HFFc6 (cell line): ENCODE results near the gene MAMSTR. TPM values are rescaled to one million over a fixed set of nuclear protein-coding genes. Genes with fewer than 3 reads are reported as not detected.
"Not testable (repeated sequence)": the region's sequence is repeated elsewhere in the genome, so short reads cannot be mapped to it uniquely, and the experiment has no call there.

Experiments
- DNase-seq: peaks from one replicate; pipeline ENCODE4 v3.0.0-alpha.2; 2018
- H3K27ac Mint-ChIP-seq: 2 replicates; pipeline ENCODE4 v1.8.0; 2020; ENCODE audit warnings: mild to moderate bottlenecking, mixed read lengths
- H3K27me3 Mint-ChIP-seq: 2 replicates; pipeline ENCODE4 v1.8.0; 2021; ENCODE audit warnings: mild to moderate bottlenecking, moderate library complexity, mixed read lengths; ENCODE audit not compliant: insufficient read depth
- H3K36me3 Mint-ChIP-seq: 2 replicates; pipeline ENCODE4 v1.8.0; 2021; ENCODE audit warnings: low read depth, mixed read lengths
- H3K4me1 Mint-ChIP-seq: 2 replicates; pipeline ENCODE4 v1.8.0; 2020; ENCODE audit warnings: low read depth, mixed read lengths
- H3K4me3 Mint-ChIP-seq: 2 replicates; pipeline ENCODE4 v1.8.0; 2020; ENCODE audit warnings: mild to moderate bottlenecking, moderate library complexity, mixed read lengths
- H3K9me3 Mint-ChIP-seq: 2 replicates; pipeline ENCODE4 v1.8.0; 2020; ENCODE audit warnings: mild to moderate bottlenecking, mixed read lengths
- CTCF ChIP-seq: fragments of 200-600 bp; sonication (generic); IDR thresholded peaks from 2 replicates; pipeline ENCODE4 v1.5.0; 2021; ENCODE audit warnings: antibody characterized with exemption, mild to moderate bottlenecking
- total RNA-seq, 6 experiments: library from RNA; stranded (reverse); fragmentation: NEBNext Ultra II Directional; extraction: Animal tissue kit (Norgen Biotek cat#: 25700); gene quantifications; 2 replicates in 1 of 6; 3 replicates in 5 of 6; pipeline ENCODE4 v1.2.3, GENCODE V29; 2021

The MAMSTR gene
- total RNA-seq, 6 experiments from 2014 or later: 2.7 to 4.5 (median 3.0) TPM

- H3K36me3 Mint-ChIP-seq: no peaks in the 10 kb centered on the region
- no peak overlapping the region for H3K27ac Mint-ChIP-seq
- peaks cover 13% of the 10 kb centered on the region for H3K27me3 Mint-ChIP-seq
- no peak for TF ChIP-seq CTCF
- DNase-seq: no peak
- peaks cover 1% of the 10 kb centered on the region; the same call in 1 of the 2 replicates for H3K4me1 Mint-ChIP-seq
- no peaks in the 10 kb centered on the region for H3K9me3 Mint-ChIP-seq
- H3K4me3 Mint-ChIP-seq: no peak overlapping the region
These were observed 38.9 kb downstream of the MAMSTR start for GRCh38 chr19:48680436-48681126.

DNA sequence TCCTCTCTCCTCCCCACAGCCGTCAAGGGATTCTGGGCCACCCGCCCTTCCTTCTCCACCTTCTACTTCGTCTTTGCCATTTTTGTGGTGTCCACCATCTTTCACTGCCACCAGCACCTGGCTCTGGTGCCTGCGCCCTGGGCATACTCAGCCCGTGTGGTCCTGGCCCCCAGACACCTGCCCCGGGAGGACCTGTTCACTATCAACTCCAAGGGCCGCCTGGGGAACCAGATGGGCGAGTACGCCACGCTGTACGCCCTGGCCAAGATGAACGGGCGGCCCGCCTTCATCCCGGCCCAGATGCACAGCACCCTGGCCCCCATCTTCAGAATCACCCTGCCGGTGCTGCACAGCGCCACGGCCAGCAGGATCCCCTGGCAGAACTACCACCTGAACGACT is 39.5 kb downstream of the MAMSTR start:
- H3K4me3 Mint-ChIP-seq, DNase-seq, H3K9me3 Mint-ChIP-seq, H3K36me3 Mint-ChIP-seq, H3K27ac Mint-ChIP-seq, H3K4me1 Mint-ChIP-seq: not testable (repeated sequence)
- peaks cover 11% of the 10 kb centered on the region for H3K27me3 Mint-ChIP-seq

DNA sequence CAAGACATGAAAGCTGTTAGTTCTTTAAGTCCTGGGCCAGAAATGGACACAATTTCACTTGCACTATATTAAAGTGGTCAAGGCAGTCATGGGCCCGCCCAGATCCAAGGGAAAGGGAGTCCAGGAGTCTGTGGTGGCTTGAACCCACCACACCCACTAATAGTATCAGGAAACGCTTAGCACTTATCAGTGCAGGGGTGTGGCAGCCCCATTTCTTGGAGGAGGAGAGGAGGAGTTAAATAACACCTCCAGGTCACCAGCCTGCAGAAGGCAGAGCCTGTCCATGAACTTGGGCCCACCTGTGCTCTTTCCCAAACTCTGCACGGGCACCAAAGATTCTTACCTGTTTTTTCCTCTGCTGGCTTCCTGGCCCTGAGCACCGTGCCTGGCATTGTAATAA is 41.3 kb downstream of the MAMSTR start:
- Mint-ChIP-seq H3K27me3 (peaks cover 10% of the 10 kb centered on the region), H3K4me1 (peaks cover 8% of the 10 kb centered on the region; the same call in 1 of the 2 replicates), H3K4me3 (no peak overlapping the region), H3K27ac (no peak overlapping the region), H3K36me3 (no peaks in the 10 kb centered on the region), H3K9me3 (no peaks in the 10 kb centered on the region)
- no peak for DNase-seq
- no peak for TF ChIP-seq CTCF

DNA sequence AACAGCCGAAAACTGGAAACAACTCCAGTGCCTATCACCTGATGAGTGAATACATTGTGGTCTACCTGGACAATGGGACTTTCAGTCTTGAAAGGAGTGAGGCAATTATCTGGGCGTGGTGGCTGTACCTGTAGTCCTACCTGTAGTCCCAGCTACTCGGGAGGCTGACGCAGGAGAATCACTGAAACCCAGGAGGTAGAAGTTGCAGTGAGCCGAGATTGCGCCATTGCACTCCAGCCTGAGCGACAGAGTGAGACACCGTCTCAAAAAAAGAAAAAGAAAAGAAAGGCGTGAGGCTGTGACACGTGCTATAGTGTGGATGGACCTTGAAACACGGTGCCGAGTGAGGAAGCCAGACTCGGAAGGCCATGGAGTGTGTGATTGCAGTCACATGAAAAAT is 42.6 kb downstream of the MAMSTR start:
- H3K4me3 Mint-ChIP-seq: no peak overlapping the region
- H3K27ac Mint-ChIP-seq: no peak overlapping the region
- no peaks in the 10 kb centered on the region for H3K9me3 Mint-ChIP-seq
- peaks cover 11% of the 10 kb centered on the region for H3K27me3 Mint-ChIP-seq
- H3K4me1 Mint-ChIP-seq: peaks cover 8% of the 10 kb centered on the region; the same call in 1 of the 2 replicates
- no peaks in the 10 kb centered on the region for H3K36me3 Mint-ChIP-seq
- no peak for DNase-seq
- TF ChIP-seq CTCF: no peak

GRCh38 chr19:48676487-48676886 is 43.0 kb downstream of the MAMSTR start:
- no peaks in the 10 kb centered on the region for H3K9me3 Mint-ChIP-seq
- no peak overlapping the region for H3K4me3 Mint-ChIP-seq
- no peak for TF ChIP-seq CTCF
- H3K27ac Mint-ChIP-seq: no peak overlapping the region
- no peaks in the 10 kb centered on the region for H3K36me3 Mint-ChIP-seq
- peaks cover 11% of the 10 kb centered on the region for H3K27me3 Mint-ChIP-seq
- no peak for DNase-seq
- H3K4me1 Mint-ChIP-seq: peaks cover 8% of the 10 kb centered on the region; the same call in 1 of the 2 replicates

- DNase-seq: peak; percentile 78
- Mint-ChIP-seq H3K27me3 (peaks cover 11% of the 10 kb centered on the region), H3K4me1 (peaks cover 8% of the 10 kb centered on the region; the same call in 1 of the 2 replicates), H3K9me3 (no peaks in the 10 kb centered on the region), H3K4me3 (no peak overlapping the region), H3K27ac (no peak overlapping the region), H3K36me3 (no peaks in the 10 kb centered on the region)
- TF ChIP-seq CTCF: peak; percentile 92
These were observed 44.4 kb downstream of the MAMSTR start for GRCh38 chr19:48674921-48675824.
